SK-N-MC (cell line): ENCODE results near the gene PRKN.

Experiments
- DNase-seq: peaks from one replicate; pipeline ENCODE4 v3.0.0-alpha.2; 2011; ENCODE audit warnings: low read depth, low spot score
- H3K27ac ChIP-seq: fragments of 200-600 bp; sonication (generic); 2 replicates; pipeline ENCODE4 v1.5.1; 2016; ENCODE audit warnings: mixed run types
- H3K36me3 ChIP-seq: fragments of 200-600 bp; sonication (generic); 2 replicates; pipeline ENCODE4 v1.6.1; 2017; ENCODE audit warnings: antibody characterized with exemption, low read length, mixed read lengths; ENCODE audit not compliant: insufficient read depth
- H3K4me3 ChIP-seq: fragments of 200-600 bp; sonication (generic); 2 replicates; pipeline ENCODE4 v1.5.1; 2016
- H3K9ac ChIP-seq: fragments of 200-600 bp; sonication (generic); 2 replicates; pipeline ENCODE4 v1.8.0; 2017; ENCODE audit warnings: mixed run types, mixed read lengths; ENCODE audit not compliant: insufficient read length
- H3K9me3 ChIP-seq: fragments of 200-600 bp; sonication (generic); 2 replicates; pipeline ENCODE4 v1.6.1; 2017; ENCODE audit warnings: low read depth, mild to moderate bottlenecking, antibody characterized with exemption, low read length, moderate library complexity, mixed read lengths
- EZH2 ChIP-seq: fragments of 200-600 bp; sonication (generic); IDR thresholded peaks from one replicate; pipeline ENCODE4 v1.6.1; 2017; ENCODE audit warnings: antibody characterized with exemption
- FOXP2 ChIP-seq: optimal IDR thresholded peaks from 2 replicates; pipeline ENCODE3; 2011; ENCODE audit warnings: mild to moderate bottlenecking, moderate library complexity; ENCODE audit not compliant: insufficient read depth; ENCODE audit errors: extremely low read length, control extremely low read depth
- POLR2AphosphoS5 ChIP-seq: IDR thresholded peaks from 2 replicates; pipeline ENCODE4 v1.6.1; 2012; ENCODE audit warnings: mild to moderate bottlenecking, low read depth, low read length, borderline replicate concordance

The PRKN gene

DNA sequence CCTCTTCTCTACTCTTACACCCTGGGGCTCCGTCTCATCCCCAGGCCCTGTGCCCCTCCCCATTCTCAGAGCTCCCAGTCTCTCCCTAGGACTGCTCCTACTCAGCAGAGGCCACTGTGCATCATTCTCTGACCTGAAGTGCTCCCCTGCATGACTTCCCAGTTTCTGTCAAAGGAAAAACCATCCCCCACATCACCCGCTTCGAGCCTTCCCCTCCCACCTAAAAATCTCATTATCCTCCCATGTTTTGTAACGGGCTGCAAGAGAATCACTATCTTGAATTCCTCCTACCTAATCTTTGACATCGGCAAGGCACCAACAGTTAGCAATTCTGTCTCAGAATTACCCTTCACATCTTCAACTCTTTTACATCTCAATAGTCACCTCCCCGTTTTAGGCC is 463.0 kb downstream of the PRKN start:
- H3K36me3 ChIP-seq, result no peaks in the 10 kb centered on the region
- no peak for DNase-seq
- H3K9ac ChIP-seq, result no peak overlapping the region
- H3K27ac ChIP-seq, result no peak overlapping the region
- no peaks in the 10 kb centered on the region for H3K9me3 ChIP-seq
- TF ChIP-seq EZH2 (no peak), FOXP2 (no peak), POLR2AphosphoS5 (no peak)
- H3K4me3 ChIP-seq, result no peak overlapping the region

GRCh38 chr6:162262466-162263196 is 464.9 kb downstream of the PRKN start:
- DNase-seq, result no peak
- no peak overlapping the region for H3K4me3 ChIP-seq
- TF ChIP-seq FOXP2, result no peak
- TF ChIP-seq POLR2AphosphoS5, result no peak
- TF ChIP-seq EZH2, result no peak
- no peak overlapping the region for H3K27ac ChIP-seq
- no peak overlapping the region for H3K9ac ChIP-seq
- H3K36me3 ChIP-seq, result no peaks in the 10 kb centered on the region
- no peaks in the 10 kb centered on the region for H3K9me3 ChIP-seq

GRCh38 chr6:162261598-162261997 is 466.0 kb downstream of the PRKN start:
- TF ChIP-seq FOXP2 (no peak), POLR2AphosphoS5 (no peak), EZH2 (no peak)
- H3K4me3 ChIP-seq, result no peak overlapping the region
- H3K9ac ChIP-seq, result no peak overlapping the region
- no peaks in the 10 kb centered on the region for H3K36me3 ChIP-seq
- DNase-seq, result no peak
- no peak overlapping the region for H3K27ac ChIP-seq
- H3K9me3 ChIP-seq, result no peaks in the 10 kb centered on the region

DNA sequence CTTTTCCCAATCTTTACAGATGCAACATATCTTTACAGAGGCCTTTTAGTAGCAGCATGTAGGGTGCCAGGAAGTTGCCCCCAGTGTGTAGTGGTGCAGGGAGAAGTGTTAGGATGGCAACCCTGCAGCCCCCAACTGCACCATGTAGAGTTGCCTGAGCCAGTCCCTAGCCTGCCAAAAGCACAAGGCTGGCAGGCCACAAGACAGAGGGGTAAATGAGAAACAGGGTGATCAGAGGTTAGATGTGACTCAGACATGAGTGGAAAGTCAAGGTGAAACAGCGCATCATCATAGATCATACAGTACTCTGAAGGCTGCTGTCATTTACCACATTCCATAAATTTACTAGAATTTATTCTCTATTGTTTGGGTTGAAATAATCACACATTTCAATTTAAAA is 467.5 kb downstream of the PRKN start:
- Histone ChIP-seq H3K36me3 (no peaks in the 10 kb centered on the region), H3K9me3 (no peaks in the 10 kb centered on the region), H3K27ac (no peak overlapping the region), H3K9ac (no peak overlapping the region), H3K4me3 (no peak overlapping the region)
- TF ChIP-seq POLR2AphosphoS5 (no peak), EZH2 (no peak), FOXP2 (no peak)
- no peak for DNase-seq

- no peaks in the 10 kb centered on the region for H3K9me3 ChIP-seq
- H3K9ac ChIP-seq, result no peak overlapping the region
- H3K4me3 ChIP-seq, result no peak overlapping the region
- no peaks in the 10 kb centered on the region for H3K36me3 ChIP-seq
- TF ChIP-seq EZH2, result no peak
- DNase-seq, result no peak
- H3K27ac ChIP-seq, result no peak overlapping the region
These were observed 468.9 kb downstream of the PRKN start for GRCh38 chr6:162258647-162259046.

- Histone ChIP-seq H3K4me3 (no peak overlapping the region), H3K27ac (no peak overlapping the region), H3K9me3 (no peaks in the 10 kb centered on the region), H3K36me3 (no peaks in the 10 kb centered on the region), H3K9ac (no peak overlapping the region)
- no peak for DNase-seq
- TF ChIP-seq POLR2AphosphoS5 (no peak), FOXP2 (no peak), EZH2 (no peak)
These were observed 471.2 kb downstream of the PRKN start for GRCh38 chr6:162256361-162256760.

- Histone ChIP-seq H3K27ac (no peak overlapping the region), H3K9ac (no peak overlapping the region), H3K36me3 (no peaks in the 10 kb centered on the region), H3K4me3 (no peak overlapping the region), H3K9me3 (no peaks in the 10 kb centered on the region)
- DNase-seq, result no peak
- TF ChIP-seq POLR2AphosphoS5 (no peak), EZH2 (no peak), FOXP2 (no peak)
These were observed 476.3 kb downstream of the PRKN start for GRCh38 chr6:162251257-162251656.

- H3K9me3 ChIP-seq, result no peaks in the 10 kb centered on the region
- H3K36me3 ChIP-seq, result no peaks in the 10 kb centered on the region
- no peak for TF ChIP-seq FOXP2
- no peak for TF ChIP-seq POLR2AphosphoS5
- TF ChIP-seq EZH2, result no peak
- H3K9ac ChIP-seq, result no peak overlapping the region
- no peak for DNase-seq
- no peak overlapping the region for H3K4me3 ChIP-seq
- no peak overlapping the region for H3K27ac ChIP-seq
These were observed 477.5 kb downstream of the PRKN start for GRCh38 chr6:162249907-162250642.
